Measurements from ENCODE around the gene GLRX3. TPM values are rescaled to one million over a fixed set of nuclear protein-coding genes. Genes with fewer than 3 reads are reported as not detected.

GLRX3 gene
- total RNA-seq, 1 donor from 2014 or later = 50.1 TPM

DNA sequence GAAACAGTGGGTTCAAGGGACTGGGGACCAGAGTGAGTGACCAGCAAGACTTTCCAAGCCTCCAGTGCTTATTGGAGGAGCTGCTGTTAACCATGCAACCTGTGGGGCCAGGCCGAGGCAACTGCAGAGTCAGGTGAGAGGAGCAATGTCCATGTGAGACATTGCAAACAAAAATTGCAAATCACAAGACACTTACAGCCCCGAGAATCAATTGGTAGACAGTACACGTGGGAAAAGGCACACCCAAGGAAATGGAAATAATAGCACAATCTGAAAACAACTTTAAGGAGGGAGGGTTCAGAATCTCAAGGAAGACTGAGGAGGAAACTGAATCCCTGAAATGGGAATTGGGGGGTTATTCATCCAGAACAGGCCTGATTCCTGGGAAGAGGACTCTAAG lies 72.6 kb downstream of the GLRX3 start:
- no peak for DNase-seq (ENCODE audit: low spot score)

DNA sequence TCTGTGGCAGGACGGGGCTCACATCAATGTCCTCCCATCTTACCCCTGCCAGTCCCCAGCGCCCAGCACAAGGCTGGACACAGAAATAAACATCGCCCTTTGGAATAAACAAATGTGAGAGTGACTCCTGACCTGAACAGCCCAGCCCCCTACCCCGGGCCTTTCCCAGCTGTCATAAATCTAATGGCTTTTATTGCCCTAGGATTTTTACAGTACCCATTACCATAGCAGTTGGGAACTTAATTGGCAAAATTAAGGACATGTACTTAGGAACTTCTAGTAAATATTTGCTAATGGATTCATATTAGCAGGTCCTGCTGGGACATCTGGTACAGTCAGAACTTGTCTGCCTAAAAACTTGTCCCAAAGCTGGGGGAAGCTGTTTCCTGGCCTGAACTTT lies 76.6 kb downstream of the GLRX3 start:
- DNase-seq (ENCODE audit: low spot score) = no peak

DNA sequence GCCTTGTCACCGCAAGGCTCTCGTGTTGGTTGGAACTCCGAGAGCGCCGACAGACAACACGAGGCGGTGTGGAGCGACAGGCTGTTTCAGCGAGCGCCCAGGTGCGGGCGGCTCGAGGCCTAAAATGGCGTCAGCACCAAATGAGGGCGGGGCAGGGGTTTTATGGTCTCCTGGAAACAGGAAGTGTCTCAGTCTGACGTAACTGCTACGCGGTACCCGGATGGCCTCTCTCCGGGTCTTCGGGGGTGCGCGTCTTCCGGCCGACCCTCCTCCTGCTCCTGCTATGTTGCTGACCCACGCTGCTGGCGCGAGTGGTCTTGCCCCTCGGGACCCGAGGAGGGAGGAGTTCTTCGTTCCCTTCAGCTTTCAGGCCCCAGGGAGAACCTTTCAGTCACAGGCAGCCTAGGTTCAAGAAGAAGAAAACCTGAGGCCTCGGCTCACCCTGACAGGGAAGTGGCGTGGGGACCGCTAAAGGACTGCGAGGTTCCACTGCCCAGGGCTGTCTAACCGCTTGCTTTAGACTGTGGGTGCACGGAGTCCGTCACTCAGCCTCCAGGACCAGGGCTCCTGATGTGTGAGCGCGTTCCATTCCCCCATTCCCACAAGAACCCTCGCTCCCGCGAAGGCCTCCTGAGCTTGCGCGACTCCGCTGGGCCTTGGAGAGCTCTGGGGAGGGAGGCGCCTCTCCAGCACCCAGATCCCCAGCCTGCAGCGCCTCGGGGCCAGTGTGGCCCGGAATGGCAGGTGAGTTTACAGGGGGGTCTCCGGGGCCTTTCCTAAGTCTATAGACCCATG lies 77.3 kb downstream of the GLRX3 start:
- no peak for DNase-seq (ENCODE audit: low spot score)

DNA sequence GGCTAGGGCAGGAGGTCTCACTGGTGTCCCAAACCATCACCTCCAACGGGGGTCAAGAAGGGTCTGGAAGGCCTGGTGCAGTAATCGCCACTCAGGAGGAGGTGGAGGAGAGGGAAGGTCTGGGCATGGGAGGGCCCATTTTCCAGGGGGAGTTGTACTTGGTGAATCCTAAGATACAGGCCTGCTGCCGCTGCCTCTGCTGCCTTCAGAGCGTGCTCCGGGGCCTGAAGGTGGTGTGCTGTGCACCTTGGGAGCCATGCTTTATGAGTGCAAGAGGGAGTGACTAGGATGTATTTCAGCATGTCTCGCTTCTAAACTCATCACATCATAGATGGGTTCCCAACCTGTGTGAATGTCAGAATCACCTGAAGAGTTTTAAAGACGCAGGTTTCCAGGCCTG lies 78.2 kb downstream of the GLRX3 start:
- DNase-seq (ENCODE audit: low spot score) = no peak

DNA sequence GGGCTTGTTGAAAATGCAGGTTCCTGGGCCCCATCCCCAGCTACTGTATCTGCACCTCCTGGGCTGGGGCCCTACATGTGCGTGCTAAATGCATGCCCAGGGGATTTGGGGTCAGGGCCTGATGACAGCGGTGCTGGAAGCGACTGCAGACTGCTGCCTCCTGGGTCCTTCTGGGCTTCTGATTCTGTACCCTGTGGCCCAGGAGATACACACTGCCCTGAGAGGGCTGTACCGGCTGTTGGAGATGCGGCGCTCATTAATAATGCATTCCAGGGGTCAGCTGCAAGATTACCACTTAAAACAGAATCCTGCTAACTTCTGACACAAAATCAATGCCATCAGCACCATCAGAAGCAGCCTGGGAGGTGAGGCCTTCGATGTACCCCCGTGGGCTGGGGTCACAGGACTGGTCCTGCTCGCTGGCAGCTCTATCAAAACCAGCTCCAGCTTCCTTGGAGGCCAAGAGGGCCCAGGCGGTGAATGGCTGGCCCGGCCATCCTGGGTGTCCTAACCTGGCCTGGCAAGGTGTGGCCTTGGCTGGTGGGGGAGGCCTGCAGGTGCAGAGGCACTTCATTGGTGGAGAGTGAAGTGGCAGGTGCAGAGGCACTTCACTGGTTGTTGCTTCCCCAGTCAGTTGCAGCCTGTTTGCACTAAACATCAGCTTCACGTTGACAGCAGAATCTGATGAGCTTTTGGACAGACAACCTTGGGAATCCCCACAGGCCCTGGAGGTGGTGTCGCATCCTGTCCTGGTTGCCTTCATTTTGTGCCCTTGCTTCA lies 79.2 kb downstream of the GLRX3 start:
- no peak for DNase-seq (ENCODE audit: low spot score)

DNA sequence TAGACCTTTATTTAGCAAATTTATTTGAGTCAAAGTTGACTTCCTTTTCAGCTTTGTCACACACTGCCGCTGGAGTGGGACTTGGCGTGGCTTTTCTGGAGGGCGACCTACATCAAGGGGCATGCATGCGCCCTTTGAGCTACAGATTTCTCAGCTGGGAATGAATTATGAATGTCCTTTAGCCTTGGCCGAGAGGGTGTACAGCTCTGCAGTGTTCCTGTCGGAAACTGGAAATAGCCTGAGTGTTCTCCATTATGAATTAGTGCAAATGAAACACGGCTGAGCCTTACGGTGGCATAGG lies 79.7 kb downstream of the GLRX3 start:
- no peak for DNase-seq (ENCODE audit: low spot score)

DNA sequence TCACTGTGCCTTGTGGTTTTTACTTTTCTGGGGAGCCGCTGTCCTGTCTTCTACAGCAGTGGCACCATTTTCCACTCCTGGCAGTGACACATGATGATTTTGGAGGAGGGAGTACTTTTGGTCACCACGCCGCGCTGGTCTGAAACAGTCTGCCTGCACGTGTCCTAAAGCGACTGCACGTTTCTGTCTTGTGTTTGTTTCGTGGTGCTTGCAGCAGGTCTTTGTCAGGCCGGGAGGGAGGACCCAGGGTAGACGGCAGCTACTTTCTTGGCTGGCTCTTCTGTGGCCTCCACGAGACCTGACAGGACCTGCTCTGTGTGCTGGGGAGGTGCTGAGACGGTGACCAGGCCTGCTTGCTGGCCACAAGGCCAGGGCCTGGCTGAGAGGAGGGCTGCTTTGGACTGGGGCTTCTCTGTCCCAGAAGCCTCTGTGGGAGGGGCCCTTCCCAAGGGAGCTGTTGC lies 82.0 kb downstream of the GLRX3 start:
- DNase-seq (ENCODE audit: low spot score) = no peak

DNA sequence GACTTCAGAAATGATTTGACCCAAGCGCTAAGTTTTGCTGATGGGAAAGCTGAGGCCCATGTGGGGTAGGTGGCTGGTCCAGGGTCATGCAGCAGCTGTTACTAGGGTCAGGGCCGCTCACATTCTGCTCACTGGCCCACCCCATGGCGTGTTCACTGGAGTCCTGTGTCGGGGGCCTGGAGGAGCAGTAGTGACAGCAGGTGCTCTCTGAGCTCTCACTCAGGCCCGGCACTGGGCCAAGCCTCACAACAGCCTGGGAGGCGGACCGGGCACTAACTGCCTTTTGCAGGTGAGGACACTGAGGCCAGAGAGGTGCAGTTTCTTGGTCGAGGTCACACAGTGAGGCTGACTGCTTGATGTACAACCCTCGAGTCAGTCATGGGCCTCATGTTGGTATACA lies 82.7 kb downstream of the GLRX3 start:
- no peak for DNase-seq (ENCODE audit: low spot score)

DNA sequence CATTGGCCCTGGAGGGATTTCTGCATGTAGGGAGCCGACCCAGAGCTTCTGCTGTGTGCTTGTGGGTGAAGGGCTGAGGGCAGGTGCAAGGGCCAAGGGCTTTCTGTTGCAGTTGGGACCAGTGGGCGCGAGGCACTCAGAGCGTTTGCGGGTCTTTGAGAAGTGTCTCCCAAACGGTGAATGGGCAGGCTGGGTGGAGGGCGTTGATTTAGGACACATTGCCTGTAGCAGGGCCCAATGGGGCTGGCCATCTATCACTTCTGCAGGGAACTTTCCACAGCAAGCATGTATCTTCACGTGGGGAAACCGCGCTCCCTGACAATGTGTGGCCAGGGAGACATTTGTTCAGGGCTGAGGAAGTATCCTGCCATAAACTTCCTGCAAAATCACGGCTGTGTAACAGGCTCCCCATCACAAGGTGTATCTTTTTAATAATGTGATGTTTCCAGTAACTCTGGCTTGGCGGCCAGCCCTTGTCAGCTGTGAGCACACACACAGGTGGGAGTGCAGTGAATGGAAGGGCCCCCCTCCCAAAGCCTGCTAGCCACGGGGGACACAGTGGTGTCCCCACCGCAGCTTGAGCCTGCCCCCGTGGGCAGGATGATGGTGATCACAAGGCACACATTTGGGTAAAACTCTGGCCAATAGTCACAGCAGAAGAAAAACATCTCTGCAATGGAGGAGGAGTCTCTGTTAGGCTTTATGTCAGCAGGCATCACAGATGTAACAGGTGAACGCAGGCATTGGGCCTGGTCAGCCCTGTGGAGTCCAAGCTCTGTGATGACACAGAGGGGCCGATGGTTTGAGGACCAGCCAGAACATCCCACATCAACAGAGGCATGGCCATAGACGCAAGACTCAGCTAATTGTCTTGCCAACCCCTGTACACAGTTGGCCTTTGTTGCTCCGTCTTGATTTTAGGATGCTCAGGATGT lies 84.3 kb downstream of the GLRX3 start:
- no peak for DNase-seq (ENCODE audit: low spot score)

DNA sequence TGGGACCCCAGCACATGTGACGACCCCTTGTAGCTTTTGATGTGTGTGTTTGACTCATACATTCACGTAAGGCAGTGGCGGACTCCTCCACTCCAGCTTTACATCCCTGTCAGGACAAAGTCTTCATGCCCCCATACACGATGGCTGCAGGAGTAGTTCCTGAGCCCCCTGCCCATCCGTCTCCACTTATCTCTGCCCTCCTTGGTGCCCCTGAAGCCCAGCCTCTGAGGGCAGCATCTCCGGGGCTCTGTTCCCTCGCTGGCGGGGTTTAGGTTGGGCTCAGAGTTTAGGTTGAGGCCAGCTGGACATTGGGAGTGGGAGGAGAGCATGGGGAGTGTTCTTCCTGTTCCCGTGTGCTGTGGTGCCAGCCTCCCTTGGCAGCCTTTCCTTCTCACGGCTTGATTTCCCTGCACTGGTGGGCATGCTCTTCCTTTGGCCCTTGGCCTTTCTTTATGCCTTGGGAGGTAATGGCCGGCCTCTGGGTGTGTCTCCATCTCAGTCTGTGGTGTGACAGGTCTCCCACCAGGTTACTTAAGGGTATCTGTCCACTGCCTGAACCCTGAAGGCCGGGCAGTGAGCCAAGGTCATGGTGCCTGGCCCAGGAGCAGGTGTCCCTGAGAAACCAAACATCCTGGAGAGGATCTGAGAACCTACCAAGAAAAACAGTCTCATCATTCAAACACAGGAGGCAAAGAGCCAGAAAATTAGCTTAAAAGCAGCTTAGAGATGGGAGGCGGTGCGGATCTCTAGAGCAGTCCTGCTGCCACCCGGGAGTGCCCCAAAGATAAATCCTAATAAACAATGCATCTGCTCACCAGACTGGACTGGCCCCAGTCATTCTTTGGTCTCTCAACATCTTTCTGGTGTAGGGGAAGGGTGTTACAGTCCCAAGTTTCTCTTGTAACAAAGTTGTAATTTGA lies 85.5 kb downstream of the GLRX3 start:
- no peak for DNase-seq (ENCODE audit: low spot score)

DNA sequence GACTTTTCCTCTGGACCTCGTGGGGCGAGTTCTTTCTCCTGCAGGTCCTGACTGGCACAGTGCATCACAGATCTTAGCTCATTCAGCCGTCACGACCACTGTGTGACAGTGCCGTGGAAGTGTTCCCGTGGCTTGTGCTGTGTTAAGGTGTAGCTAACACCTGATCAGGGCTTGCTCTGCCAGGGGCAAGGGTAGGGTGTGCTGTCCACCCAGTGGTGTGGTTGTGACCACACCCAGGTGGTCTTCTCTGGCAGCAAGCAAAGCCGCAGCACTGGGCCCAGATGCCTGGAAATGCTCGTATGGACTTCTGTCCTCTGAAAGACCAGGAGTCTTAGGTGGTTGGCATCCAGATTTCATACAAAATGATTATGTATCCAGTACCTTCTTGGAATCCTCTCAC lies 86.2 kb downstream of the GLRX3 start:
- DNase-seq (ENCODE audit: low spot score) = no peak

DNA sequence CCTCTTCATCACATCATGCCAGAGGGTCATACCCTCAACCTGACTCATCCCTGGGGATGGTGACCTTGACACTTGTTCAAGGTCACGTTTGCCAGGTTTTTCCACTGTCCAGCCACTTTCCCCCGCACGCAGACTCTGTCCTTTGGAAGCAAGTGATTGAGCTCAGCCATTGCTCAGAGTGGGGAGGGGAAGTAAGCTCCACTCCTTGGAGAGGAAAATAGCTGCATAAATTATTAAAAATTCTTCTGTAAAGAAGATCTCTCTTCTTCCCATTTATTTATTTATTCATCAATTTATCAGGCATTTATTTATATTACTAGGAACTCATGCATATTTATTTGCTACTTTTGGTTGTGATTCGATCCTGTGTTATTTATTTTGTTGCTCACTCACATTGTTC lies 88.0 kb downstream of the GLRX3 start:
- DNase-seq (ENCODE audit: low spot score) = no peak

DNA sequence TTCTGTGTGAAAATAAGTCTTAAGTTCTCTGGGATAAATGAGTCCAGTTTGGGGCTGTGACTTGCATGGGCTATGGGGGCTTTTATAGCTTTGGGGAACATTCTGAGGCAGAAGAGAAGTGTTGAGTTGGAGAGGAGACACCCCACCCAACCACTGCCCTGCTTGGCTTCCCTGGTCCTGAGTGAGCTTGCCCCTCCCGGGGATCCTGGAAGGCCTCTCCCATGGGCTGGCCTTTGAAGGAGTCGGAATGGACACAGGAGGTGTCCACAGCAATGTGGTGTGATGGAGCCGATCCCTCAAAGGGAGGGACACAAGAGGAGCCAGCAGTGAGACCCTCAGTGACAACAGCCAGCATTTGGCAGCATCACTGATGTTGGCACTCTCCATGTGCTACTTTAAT lies 89.8 kb downstream of the GLRX3 start:
- no peak for DNase-seq (ENCODE audit: low spot score)

DNA sequence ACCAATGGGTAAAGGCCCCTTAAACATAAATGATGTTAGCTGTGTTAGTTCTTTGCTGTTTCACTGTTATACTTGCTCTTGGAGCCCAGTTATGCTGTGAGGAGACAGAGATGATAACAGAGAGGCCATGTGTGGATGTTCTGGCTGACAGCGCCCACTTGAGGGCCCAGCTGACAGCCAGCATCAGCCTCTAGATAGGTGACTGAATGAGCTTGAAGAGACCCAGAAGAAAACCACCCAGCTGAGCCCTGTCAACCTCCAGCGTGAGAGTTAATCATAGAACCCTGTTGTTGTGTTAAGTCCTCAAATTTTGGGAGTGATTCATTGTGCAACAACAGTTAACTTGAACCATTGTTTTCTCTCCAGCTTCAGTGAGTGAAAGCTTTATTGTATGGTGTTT lies 91.7 kb downstream of the GLRX3 start:
- DNase-seq (ENCODE audit: low spot score) = no peak

Other genes with a start within 250 kb of the GLRX3 start
- gene EBF3, start 172.1 kb upstream of the GLRX3 start, total RNA-seq = 1.8 TPM
- 4.8 TPM for gene C10orf143, start 25.6 kb upstream of the GLRX3 start, total RNA-seq

Measured in mucosa of gallbladder (tissue), 1 donor.